GM18951 (cell line): Measurements from ENCODE around the gene SPATA2.
"Not testable (repeated sequence)": the region's sequence is repeated elsewhere in the genome, so short reads cannot be mapped to it uniquely, and the experiment has no call there.

Source experiments
- POLR2A ChIP-seq: IDR thresholded peaks from 4 replicates; pipeline ENCODE4 v1.6.1; 2011; ENCODE audit warnings: mild to moderate bottlenecking; ENCODE audit not compliant: insufficient read length, insufficient read depth; ENCODE audit errors: extremely low read depth
- in situ Hi-C: fragments of 300-500 bp; cut with MboI; formaldehyde crosslinking; loops from one replicate; pipeline ENCODE4 v1.12.0; 2022; ENCODE audit warnings: low sequenced_read_pairs, mixed read lengths, inconsistent platforms; ENCODE audit not compliant: unreplicated experiment

Gene SPATA2, protein sequence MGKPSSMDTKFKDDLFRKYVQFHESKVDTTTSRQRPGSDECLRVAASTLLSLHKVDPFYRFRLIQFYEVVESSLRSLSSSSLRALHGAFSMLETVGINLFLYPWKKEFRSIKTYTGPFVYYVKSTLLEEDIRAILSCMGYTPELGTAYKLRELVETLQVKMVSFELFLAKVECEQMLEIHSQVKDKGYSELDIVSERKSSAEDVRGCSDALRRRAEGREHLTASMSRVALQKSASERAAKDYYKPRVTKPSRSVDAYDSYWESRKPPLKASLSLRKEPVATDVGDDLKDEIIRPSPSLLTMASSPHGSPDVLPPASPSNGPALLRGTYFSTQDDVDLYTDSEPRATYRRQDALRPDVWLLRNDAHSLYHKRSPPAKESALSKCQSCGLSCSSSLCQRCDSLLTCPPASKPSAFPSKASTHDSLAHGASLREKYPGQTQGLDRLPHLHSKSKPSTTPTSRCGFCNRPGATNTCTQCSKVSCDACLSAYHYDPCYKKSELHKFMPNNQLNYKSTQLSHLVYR

DNA sequence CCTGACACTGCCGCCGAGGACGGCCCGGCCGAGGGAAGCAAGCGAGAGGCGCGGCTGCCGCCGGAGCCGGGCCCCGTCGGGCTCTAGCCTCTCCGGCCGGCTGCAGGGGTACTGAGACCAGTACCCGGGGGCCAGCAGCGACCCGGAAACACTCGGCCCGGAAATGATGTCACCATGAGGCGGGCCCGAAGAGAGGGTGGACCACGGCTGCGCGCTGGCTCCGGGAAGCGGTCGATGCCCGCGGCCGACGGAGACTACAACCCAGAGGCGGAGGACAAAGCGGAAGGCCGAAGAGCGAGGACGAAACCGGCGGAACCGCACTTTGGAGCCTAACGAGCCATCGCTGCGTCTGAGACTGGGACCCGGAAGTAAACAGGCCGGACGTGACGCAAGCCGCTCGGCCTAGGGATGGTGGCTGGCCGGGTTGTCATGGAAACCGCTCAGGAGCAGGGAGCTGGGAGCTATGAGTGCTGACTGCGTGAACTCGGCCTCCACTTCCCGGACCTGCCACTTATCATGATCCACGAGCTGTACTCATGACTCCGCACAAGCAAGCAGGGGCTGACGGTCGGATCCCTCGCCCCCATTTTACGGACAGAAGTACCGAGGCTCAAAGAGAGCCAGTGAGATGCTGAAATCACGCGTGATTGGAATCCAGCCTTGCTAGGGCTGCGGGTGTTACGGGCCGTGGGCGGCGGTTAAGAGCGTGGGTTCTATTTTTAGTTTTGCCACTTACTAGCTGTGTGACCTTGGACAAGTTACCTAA lies at the start of gene SPATA2:
SPATA2 (minus strand) TSS at position 150 of the 766 bp plus-strand sequence. CDS start 7,039 bp downstream, outside the sequence.
- TF ChIP-seq POLR2A, result peak; percentile 83
- in situ Hi-C loops, result no loop called here

DNA sequence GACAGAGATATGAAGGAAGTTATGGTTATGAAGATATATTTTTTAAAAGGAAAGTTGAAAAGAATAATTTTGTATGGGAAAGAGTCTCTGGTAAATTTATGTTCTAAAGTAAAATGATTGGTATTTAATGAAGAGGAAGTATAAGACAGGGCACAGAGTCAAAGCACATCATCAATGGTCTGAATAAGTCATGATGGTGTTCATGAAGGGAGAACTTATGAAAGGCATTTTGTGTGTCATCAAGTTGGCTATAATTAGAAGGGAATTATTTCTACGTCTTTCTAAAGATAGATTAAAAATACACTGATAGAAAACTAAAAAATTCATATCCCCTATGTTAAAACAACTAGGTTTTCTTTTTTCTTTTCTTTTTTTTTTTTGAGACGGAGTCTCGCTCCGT lies 46.1 kb upstream of the SPATA2 start:
- no peak for TF ChIP-seq POLR2A
- in situ Hi-C loops, result no loop called here

DNA sequence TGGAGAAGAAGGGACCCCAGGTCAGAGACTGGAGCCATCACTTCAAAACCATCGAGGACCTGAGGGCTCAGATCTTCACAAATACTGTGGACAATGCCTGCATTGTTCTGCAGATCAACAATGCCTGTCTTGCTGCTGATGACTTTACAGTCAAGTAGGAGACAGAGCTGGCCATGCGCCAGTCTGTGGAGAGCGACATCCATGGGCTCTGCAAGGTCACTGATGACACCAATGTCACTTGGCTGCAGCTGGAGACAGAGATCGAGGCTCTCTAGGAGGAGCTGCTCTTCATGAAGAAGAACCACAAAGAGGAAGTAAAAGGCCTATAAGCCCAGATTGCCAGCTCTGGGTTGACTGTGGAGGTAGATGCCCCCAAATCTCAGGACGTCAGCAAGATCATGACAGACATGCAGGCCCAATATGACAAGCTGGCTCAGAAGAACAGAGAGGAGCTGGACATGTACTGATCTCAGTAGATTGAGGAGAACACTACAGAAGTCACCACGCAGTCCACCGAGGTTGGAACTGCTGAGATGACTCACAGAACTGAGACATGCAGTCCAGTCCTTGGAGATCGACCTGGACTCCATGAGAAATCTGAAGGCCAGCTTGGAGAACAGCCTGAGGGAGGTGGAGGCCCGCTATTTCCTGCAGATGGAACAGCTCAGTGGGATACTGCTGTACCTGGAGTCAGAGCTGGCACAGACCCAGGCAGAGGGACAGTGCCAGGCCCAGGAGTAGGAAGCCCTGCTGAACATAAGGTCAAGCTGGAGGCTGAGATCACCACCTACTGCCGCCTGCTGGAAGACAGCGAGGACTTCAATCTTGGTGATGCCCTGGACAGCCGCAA lies 42.0 kb upstream of the SPATA2 start:
- in situ Hi-C loops, result not testable (repeated sequence)

DNA sequence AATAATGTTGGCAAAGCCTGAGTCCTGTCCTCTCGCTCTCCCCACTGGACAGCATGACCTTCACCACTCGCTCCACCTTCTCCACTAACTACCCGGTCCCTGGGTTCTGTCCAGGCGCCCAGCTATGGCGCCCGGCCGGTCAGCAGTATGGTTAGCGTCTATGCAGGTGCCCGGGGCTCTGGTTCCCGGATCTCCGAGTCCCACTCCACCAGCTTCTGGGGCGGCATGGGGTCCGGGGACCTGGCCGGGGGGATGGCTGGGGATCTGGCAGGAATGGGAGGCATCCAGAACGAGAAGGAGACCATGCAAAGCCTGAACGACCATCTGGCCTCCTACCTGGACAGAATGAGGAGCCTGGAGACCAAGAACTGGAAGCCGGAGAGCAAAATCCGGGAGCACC lies 41.4 kb upstream of the SPATA2 start:
- TF ChIP-seq POLR2A, result no peak
- in situ Hi-C loops, result no loop called here

DNA sequence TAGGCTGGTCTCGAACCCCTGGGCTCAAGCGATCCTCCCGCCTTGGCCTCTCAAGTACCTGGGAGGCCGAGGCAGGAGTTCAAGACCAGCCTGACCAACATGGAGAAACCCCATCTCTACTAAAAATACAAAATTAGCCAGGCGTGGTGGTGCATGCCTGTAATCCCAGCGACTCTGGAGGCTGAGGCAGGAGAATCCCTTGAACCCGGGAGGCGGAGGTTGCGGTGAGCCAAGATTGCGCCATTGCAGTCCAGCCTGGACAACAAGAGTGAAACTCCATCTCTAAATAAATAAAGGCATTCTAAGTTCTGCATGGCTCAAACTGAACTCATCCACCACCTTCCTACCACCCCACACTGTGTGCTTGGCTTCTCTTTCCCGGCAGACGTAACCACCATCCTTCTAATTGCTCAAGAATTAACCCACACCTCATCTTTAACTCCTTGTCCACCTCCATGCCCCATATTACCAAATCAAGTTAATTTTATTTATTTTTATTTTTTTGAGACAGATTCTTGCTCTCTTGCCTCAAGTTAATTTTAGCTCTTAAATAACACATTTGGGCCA lies 40.6 kb upstream of the SPATA2 start:
- in situ Hi-C loops, result not testable (repeated sequence)

DNA sequence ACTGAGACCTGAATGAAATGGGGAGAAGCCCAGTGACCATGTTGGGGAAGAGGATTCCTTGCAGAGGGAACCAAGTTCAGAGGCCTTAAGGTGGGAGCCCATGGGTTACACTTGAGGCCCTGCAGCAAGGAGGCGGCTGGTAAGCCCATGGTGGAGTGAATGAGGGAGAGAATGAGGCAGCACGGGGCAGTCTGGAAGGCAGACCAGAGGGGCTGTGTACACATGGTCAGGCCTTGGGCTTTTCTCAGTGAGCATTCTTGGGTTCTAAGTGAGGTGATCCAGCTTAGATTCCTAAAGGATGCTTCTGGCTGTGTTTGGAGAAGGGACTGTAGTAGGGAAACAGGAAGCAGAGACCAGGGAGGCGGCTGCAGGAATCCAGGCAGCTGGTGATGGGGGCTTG lies 39.8 kb upstream of the SPATA2 start:
- no peak for TF ChIP-seq POLR2A
- in situ Hi-C loops, result no loop called here

DNA sequence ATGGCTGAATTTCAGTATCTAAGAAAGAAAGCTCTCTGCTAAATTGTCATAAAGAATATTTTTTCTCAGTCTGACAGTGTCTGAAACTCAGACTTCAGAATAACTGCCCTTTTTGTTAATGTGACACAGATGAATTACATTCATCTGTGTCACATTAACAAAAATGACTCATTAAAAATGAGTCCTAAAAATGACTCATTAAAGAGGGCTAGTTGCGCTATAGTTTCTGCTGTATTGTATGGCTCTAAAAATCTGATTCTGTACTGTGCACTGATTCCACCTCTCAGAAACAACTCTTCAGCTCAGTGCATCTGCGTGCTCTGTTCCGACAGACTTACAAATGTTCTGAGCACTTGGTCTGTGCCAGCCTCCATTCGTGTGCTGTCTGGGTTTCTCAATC lies 35.8 kb upstream of the SPATA2 start:
- TF ChIP-seq POLR2A, result no peak
- in situ Hi-C loops, result no loop called here

DNA sequence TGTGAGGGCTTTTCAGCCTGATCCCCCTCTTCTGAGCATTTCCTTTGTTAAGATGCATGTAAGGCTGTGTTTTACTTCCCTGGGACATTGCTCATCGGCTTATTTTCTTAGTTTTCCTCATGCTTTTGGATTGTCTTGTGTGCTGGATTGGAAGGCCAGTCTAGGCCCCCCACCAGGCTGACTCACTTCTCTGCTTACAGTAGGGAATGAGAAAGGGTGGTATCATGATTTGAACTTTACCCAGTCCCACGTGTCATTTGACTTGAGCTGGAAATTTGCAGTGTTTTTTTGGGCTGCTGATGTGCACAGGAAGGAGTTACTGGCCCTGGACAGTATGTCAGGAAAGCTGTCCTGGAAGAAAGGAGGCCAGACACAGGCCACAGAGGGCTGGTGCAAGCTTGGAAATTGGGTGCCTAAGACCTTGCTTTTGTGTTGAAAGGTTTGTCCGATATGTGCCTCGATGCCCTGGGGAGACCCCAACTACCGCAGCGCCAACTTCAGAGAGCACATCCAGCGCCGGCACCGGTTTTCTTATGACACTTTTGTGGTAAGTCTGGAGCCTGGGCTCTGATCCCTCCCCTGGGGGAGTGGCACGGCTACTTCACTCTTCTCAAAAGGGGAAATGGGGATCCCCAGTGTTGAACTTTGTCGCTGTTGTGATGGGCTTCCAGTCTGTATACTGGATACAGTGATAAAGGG lies 33.6 kb upstream of the SPATA2 start:
- no peak for TF ChIP-seq POLR2A
- in situ Hi-C loops, result no loop called here

DNA sequence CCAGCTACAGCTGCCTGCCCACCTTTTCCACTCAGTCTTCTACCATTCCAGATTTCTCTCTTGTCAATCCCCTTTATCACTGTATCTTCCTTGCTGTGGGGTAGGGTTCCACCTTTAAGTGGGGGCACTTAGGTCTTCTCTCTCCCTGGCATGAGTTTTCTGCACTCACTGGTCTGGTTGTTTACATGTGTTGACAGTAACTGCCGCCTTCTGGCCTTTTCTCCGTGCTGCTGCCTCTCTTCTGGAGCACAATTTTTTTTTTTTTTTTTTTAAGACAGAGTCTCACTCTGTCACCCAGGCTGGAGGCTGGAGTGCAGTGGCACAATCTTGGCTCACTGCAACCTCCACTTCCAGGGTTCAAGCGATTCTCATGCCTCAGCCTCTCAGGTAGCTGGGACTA lies 32.8 kb upstream of the SPATA2 start:
- in situ Hi-C loops, result no loop called here
- TF ChIP-seq POLR2A, result no peak

DNA sequence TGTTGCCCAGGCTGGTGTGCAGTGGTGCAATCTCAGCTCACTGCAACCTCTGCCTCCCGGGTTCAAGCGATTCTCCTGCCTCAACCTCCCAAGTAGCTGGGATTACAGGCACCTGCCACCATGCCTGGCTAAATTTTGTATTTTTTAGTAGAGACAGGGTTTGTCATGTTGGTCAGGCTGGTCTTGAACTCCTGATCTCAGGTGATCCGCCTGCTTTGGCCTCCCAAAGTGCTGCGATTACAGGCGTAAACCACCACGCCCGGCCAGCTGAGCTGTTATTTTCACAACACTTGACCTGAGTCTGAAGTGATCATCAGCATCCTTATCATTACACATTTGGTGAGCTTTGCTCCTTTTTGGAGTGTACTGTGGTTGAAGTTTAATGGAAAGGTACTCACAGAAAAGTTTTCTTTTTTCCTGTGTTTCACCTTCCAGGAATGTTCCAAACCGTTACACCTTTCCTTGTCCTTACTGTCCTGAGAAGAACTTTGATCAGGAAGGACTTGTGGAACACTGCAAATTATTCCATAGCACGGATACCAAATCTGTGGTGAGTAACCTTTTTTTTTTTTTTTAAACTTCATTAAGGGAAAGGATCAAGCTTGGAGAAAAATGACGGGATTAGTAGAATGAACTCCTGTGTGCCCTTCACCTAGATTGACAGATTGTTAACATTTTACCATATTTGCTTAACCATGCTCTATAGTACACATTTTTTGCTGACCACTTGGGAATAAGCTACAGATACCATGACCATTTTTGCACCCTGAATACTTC lies 30.6 kb upstream of the SPATA2 start:
- in situ Hi-C loops, result no loop called here

DNA sequence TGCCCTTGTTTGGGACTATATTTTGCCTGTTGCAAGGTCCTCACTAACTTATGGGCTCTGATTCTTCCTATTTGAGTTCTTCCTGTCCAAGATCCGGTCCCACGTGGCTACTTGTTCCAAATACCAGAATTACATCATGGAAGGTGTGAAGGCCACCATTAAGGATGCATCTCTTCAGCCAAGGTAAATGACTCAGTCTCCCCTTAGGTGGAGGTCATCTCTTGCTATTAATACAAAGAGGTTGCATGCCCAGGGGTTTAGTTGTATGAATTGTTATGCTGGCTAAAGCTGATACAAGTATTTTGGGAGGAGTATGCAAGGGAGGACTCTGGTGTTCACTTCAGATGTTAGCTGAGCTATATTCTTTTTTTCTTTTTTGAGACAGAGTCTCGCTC lies 30.0 kb upstream of the SPATA2 start:
- in situ Hi-C loops, result no loop called here
- no peak for TF ChIP-seq POLR2A

More for the DNA sequence above, 30.6 kb upstream of the SPATA2 start:
- TF ChIP-seq POLR2A, result no peak

DNA sequence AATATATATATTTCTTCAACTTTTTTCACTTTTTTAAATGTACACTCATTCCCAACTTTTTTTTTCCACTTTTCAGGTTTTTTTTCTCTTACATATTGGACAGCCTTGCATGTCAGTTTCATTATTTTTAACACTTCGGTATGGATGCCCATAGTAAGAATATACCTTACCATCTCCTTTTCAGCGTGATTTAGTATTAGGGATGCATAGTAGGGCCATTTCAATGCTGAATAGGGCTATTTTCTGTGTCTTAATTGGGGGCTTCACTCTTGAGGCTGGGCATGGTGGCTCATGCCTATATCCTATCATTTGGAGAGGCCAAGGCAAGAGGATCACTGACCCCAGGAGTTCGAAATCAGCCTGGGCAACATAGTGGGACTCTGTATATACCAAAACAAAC lies 27.6 kb upstream of the SPATA2 start:
- TF ChIP-seq POLR2A, result no peak
- in situ Hi-C loops, result no loop called here

DNA sequence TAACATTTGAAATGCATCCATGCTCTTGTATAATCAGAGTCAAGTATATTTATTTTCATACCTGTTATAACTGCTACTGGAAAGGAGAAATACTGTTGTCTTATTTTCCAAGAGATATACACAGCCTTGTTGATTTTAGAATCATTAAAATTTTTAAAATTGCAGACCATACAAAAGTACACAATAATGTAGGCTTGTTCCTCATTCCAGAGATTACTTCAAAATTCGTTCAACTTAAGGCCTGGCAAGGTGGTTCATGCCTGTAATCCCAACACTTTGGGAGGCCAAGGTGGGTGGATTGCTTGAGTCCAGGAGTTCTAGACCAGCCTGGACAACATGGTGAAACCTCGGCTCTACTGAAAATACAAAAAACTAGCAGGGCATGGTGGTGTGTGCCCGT lies 27.0 kb upstream of the SPATA2 start:
- TF ChIP-seq POLR2A, result no peak
- in situ Hi-C loops, result no loop called here
